SK-N-SH (cell line): Measurements from ENCODE around the gene AXIN2. TPM values are rescaled to one million over a fixed set of nuclear protein-coding genes. Genes with fewer than 3 reads are reported as not detected.
A peak's percentile ranks its signal among the peaks of the same experiment; 100 is the strongest.

Experiments
- CTCF ChIA-PET: fragments of 300-600, 350-600 bp; formaldehyde crosslinking; extraction: SDS; loops from one replicate; lab custom pipeline; 2021; lab: Yijun Ruan, JAX
- POLR2A ChIA-PET: fragments of 350-600 bp; sonication (Branson Sonifier 250); formaldehyde crosslinking; extraction: SDS; loops from one replicate; lab custom pipeline; 2020; ENCODE audit warnings: antibody characterized with exemption, inconsistent platforms; lab: Yijun Ruan, JAX
- DNase-seq: peaks from one replicate; pipeline ENCODE4 v3.0.0; 2012
- H2AFZ ChIP-seq: fragments of 200-600 bp; sonication (generic); 2 replicates; pipeline ENCODE4 v1.8.1; 2016; ENCODE audit warnings: antibody characterized with exemption, mild to moderate bottlenecking, low read depth
- H3F3A ChIP-seq: fragments of 200-600 bp; sonication (generic); replicated peaks from 2 replicates; pipeline ENCODE3; 2016; ENCODE audit warnings: antibody characterized with exemption, mild to moderate bottlenecking; ENCODE audit not compliant: insufficient read depth
- H3K27ac ChIP-seq, 2 experiments: fragments of 200-500 bp in 1 of 2; fragments of 200-600 bp in 1 of 2; sonication (Bioruptor generic) in 1 of 2; sonication (generic), shearing (Covaris generic) in 1 of 2; 2 replicates each; pipeline versions ENCODE4 v1.5.1 to v1.6.1; 2014 to 2016; ENCODE audit warnings: low read depth in 2 of 2, inconsistent platforms in 1 of 2, low read length in 1 of 2, mild to moderate bottlenecking in 1 of 2, mixed read lengths in 1 of 2
- H3K27me3 ChIP-seq: fragments of 200-600 bp; sonication (generic), shearing (Covaris generic); 2 replicates; pipeline ENCODE4 v1.6.1; 2016; ENCODE audit warnings: mixed run types; ENCODE audit not compliant: insufficient read depth
- H3K36me3 ChIP-seq, 2 experiments: fragments of 200-500 bp in 1 of 2; fragments of 200-600 bp in 1 of 2; sonication (Bioruptor generic) in 1 of 2; sonication (generic) in 1 of 2; replicated peaks in 1 of 2; 2 replicates each; pipeline versions ENCODE3 to v1.5.1; 2014 to 2016; ENCODE audit warnings: low read length in 1 of 2, mild to moderate bottlenecking in 1 of 2; ENCODE audit not compliant: insufficient read depth in 2 of 2, control insufficient read depth in 1 of 2
- H3K4me1 ChIP-seq, 2 experiments: fragments of 200-500 bp in 1 of 2; fragments of 200-600 bp in 1 of 2; sonication (Bioruptor generic) in 1 of 2; sonication (generic), shearing (Covaris generic) in 1 of 2; 2 replicates each; pipeline versions ENCODE4 v1.5.1 to v1.6.1; 2014 to 2016; ENCODE audit warnings: low read depth in 1 of 2, low read length in 1 of 2, mixed run types in 1 of 2; ENCODE audit not compliant: insufficient read depth in 2 of 2, control insufficient read depth in 1 of 2
- H3K4me2 ChIP-seq: fragments of 200-600 bp; sonication (generic), shearing (Covaris generic); 2 replicates; pipeline ENCODE4 v1.6.1; 2017; ENCODE audit warnings: mixed run types
- H3K4me3 ChIP-seq, 2 experiments: fragments of 200-500 bp in 1 of 2; fragments of 200-600 bp in 1 of 2; sonication (Bioruptor generic) in 1 of 2; sonication (generic), shearing (Covaris generic) in 1 of 2; 2 replicates each; pipeline versions ENCODE4 v1.5.1 to v1.8.1; 2014 to 2016; ENCODE audit warnings: low read depth in 2 of 2, inconsistent platforms in 1 of 2, low read length in 1 of 2, mild to moderate bottlenecking in 1 of 2, mixed read lengths in 1 of 2, moderate library complexity in 1 of 2
- H3K79me2 ChIP-seq: fragments of 200-600 bp; sonication (generic); 2 replicates; pipeline ENCODE4 v1.8.1; 2017; ENCODE audit warnings: mild to moderate bottlenecking; ENCODE audit not compliant: insufficient read depth
- H3K9ac ChIP-seq: fragments of 200-600 bp; sonication (generic); 2 replicates; pipeline ENCODE4 v1.6.1; 2017; ENCODE audit warnings: mixed run types
- H3K9me2 ChIP-seq: fragments of 200-600 bp; sonication (generic); 2 replicates; pipeline ENCODE4 v1.6.1; 2017; ENCODE audit warnings: mixed run types
- H3K9me3 ChIP-seq: fragments of 200-600 bp; sonication (generic); 2 replicates; pipeline ENCODE4 v1.6.1; 2017; ENCODE audit warnings: mixed run types, mild to moderate bottlenecking, moderate library complexity
- H4K20me1 ChIP-seq: fragments of 200-600 bp; sonication (generic); 2 replicates; pipeline ENCODE4 v1.6.1; 2017; ENCODE audit warnings: mild to moderate bottlenecking, mixed run types; ENCODE audit not compliant: insufficient read depth
- CHD2 ChIP-seq: fragments of 150-350 bp; IDR thresholded peaks from 2 replicates; pipeline ENCODE4 v1.6.1; 2018; ENCODE audit warnings: low read length; ENCODE audit not compliant: partially characterized antibody
- EZH2phosphoT487 ChIP-seq: fragments of 200-600 bp; sonication (generic); IDR thresholded peaks from 2 replicates; pipeline ENCODE4 v1.6.1; 2017; ENCODE audit warnings: low read depth, mixed run types, mild to moderate bottlenecking, antibody characterized with exemption, moderate library complexity, borderline replicate concordance
- FOSL2 ChIP-seq: IDR thresholded peaks from 2 replicates; pipeline ENCODE4 v1.4.0; 2012; ENCODE audit warnings: low read depth, mild to moderate bottlenecking, moderate library complexity, borderline replicate concordance
- GABPA ChIP-seq: IDR thresholded peaks from 2 replicates; pipeline ENCODE4 v1.4.0; 2012; ENCODE audit warnings: low read depth, mild to moderate bottlenecking
- JUND ChIP-seq: IDR thresholded peaks from 2 replicates; pipeline ENCODE4 v1.4.0; 2012
- MAX ChIP-seq: IDR thresholded peaks from 2 replicates; pipeline ENCODE4 v1.4.0; 2012; ENCODE audit warnings: low read depth
- MXI1 ChIP-seq: IDR thresholded peaks from 2 replicates; pipeline ENCODE4 v1.6.1; 2012; ENCODE audit warnings: mild to moderate bottlenecking, low read depth, low read length, improper control_type of control experiment
- NFIC ChIP-seq: IDR thresholded peaks from 2 replicates; pipeline ENCODE4 v1.4.0; 2012; ENCODE audit warnings: borderline replicate concordance
- RAD21 ChIP-seq: IDR thresholded peaks from 2 replicates; pipeline ENCODE4 v1.6.1; 2012; ENCODE audit warnings: mild to moderate bottlenecking, low read length
- RCOR1 ChIP-seq: fragments of 150-350 bp; IDR thresholded peaks from 2 replicates; pipeline ENCODE4 v1.6.1; 2017; ENCODE audit warnings: antibody characterized with exemption, low read length
- RFX5 ChIP-seq: IDR thresholded peaks from 2 replicates; pipeline ENCODE4 v1.6.1; 2012; ENCODE audit warnings: mild to moderate bottlenecking, improper control_type of control experiment, low read length
- RXRA ChIP-seq: IDR thresholded peaks from 2 replicates; pipeline ENCODE4 v1.4.0; 2012; ENCODE audit warnings: low read depth, mild to moderate bottlenecking, borderline replicate concordance
- SIN3A ChIP-seq: IDR thresholded peaks from 2 replicates; pipeline ENCODE4 v1.6.1; 2012; ENCODE audit warnings: low read depth, mild to moderate bottlenecking, low read length, moderate library complexity, borderline replicate concordance
- SMC3 ChIP-seq: IDR thresholded peaks from 2 replicates; pipeline ENCODE4 v1.6.1; 2012; ENCODE audit warnings: low read depth, low read length, improper control_type of control experiment
- TEAD4 ChIP-seq: IDR thresholded peaks from 2 replicates; pipeline ENCODE4 v1.4.0; 2012; ENCODE audit warnings: mild to moderate bottlenecking, borderline replicate concordance; ENCODE audit not compliant: insufficient read depth
- USF1 ChIP-seq: IDR thresholded peaks from 2 replicates; pipeline ENCODE4 v1.4.0; 2012; ENCODE audit warnings: low read depth, borderline replicate concordance
- USF2 ChIP-seq: fragments of 150-350 bp; IDR thresholded peaks from 2 replicates; pipeline ENCODE4 v1.6.1; 2017; ENCODE audit warnings: antibody characterized with exemption, low read length, low read depth, borderline replicate concordance
- ZBTB33 ChIP-seq: IDR thresholded peaks from 2 replicates; pipeline ENCODE4 v1.4.0; 2012; ENCODE audit warnings: low read depth, borderline replicate concordance
- WGBS: methylation state at CpG from one replicate; pipeline ENCODE4 v1.1.6; 2017; ENCODE audit warnings: low lambda C conversion rate; 5-methylcytosine and 5-hydroxymethylcytosine counted together
- polyA plus RNA-seq, 3 experiments: library from polyadenylated mRNA; depleted of rRNA; stranded (reverse); fragments of >200 nt; gene quantifications; 2 replicates each; pipeline ENCODE4 v1.2.3, GENCODE V29; 2012
- TF ChIP-seq, protein P1 (sequence below): fragments of 150-350 bp; IDR thresholded peaks from 2 replicates; pipeline ENCODE4 v1.6.1; 2016; ENCODE audit warnings: mild to moderate bottlenecking, low read depth, low read length

AXIN2 gene
- polyA plus RNA-seq, 1 of the 3 experiments (the other 2 are of a cell fraction): 8.3 TPM

GRCh38 chr17:65556910-65557348 lies 4.5 kb downstream of the AXIN2 start (continued):
- TF ChIP-seq USF2 (no peak), TEAD4 (no peak), RFX5 (no peak), RAD21 (no peak), SIN3A (no peak), USF1 (no peak)
- TF ChIP-seq, protein P1, sequence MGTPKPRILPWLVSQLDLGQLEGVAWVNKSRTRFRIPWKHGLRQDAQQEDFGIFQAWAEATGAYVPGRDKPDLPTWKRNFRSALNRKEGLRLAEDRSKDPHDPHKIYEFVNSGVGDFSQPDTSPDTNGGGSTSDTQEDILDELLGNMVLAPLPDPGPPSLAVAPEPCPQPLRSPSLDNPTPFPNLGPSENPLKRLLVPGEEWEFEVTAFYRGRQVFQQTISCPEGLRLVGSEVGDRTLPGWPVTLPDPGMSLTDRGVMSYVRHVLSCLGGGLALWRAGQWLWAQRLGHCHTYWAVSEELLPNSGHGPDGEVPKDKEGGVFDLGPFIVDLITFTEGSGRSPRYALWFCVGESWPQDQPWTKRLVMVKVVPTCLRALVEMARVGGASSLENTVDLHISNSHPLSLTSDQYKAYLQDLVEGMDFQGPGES: no peak

DNA sequence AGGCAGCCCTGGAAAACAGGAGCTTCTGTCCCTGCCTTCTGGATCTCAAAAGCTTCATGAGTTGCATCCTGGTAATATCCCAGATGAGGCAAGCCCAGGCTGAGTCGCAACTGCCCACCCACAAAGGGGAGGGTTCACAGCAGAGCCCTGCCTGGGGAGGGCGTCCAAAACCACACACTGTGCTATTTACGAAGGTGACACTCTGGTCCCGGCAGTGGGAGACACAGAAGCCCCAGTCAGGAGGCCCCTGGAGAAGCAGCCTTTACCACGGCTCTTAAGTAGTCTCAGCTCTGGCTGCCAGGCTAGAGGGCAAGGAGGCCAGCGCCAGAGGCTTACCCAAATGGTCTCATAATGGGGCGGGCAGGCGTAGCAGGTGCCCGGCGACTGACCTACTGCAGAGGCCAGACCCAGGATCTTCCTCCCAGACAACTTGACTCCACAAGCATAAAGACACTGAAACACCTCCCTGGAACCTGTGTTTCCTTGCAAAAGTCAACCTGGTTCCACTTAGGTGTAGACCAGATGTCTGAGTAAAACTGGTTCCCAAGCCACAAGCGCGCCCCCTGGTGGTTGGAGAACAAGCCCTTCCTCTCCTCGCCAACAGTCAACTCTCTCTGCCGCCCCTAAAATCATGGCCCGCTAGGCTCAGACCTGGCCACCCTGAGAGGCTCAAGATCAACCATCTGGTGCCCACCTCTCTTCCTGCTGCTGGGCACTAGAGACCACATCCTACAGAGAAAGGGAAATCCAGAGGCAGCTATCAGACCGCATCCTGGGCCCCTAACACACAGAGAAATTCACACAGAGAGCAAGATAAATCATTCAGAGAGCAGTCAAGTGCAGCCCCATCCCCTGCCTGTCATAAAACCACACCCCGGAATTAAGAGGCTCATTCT lies 5.2 kb downstream of the AXIN2 start:
- Histone ChIP-seq H3K9me2 (no peaks in the 10 kb centered on the region), H3K4me3 (peak overlapping the region in 1 of 2 experiments; percentile 24; a peak in 1 of 4 replicates), H3K79me2 (peaks cover 28% of the 10 kb centered on the region; the same call in 1 of the 2 replicates), H3K4me1 (peaks cover 13 to 24% of the 10 kb centered on the region in 2 experiments; a peak in 3 of 4 replicates), H3K27ac (no peak overlapping the region), H4K20me1 (peaks cover 27% of the 10 kb centered on the region), H3K9ac (no peak overlapping the region), H2AFZ (no peak overlapping the region), H3K36me3 (peaks cover 0 to 16% of the 10 kb centered on the region in 2 experiments), H3K27me3 (no peaks in the 10 kb centered on the region), H3K4me2 (no peak overlapping the region), H3K9me3 (no peaks in the 10 kb centered on the region), H3F3A (peaks cover 12% of the 10 kb centered on the region)
- 90% methylated on average over 17 of the region's 17 CpGs for WGBS
- ChIA-PET CTCF (interaction anchor here (0.6 to 5.1 kb wide), 50 partner anchors 8 to 629 kb away, joined by 3 to 73 read pairs (median 4); no protein-coding TSS in a partner anchor), POLR2A (no interaction called here)
- DNase-seq: peak; percentile 81
- peak; percentile 74 for TF ChIP-seq RAD21
- TF ChIP-seq JUND: no peak
- no peak for TF ChIP-seq NFIC
- no peak for TF ChIP-seq MAX
- TF ChIP-seq, protein P1: no peak
- TF ChIP-seq FOSL2: no peak
- TF ChIP-seq CHD2: peak; percentile 34
- no peak for TF ChIP-seq MXI1
- TF ChIP-seq RFX5: no peak
- no peak for TF ChIP-seq ZBTB33
- TF ChIP-seq SMC3: peak; percentile 86
- TF ChIP-seq RXRA: no peak
- TF ChIP-seq GABPA: no peak
- no peak for TF ChIP-seq USF2
- no peak for TF ChIP-seq EZH2phosphoT487
- 0 out of 2 replicates have a peak, but pooled peaks have one; percentile 31 for TF ChIP-seq RCOR1
